DMS153 treated with DMSO at 0.1 percent for 48 hours (cell line): ENCODE measurements around the gene NEK5.
A peak's percentile ranks its signal among the peaks of the same experiment; 100 is the strongest.
"Not testable (repeated sequence)": the region's sequence is repeated elsewhere in the genome, so short reads cannot be mapped to it uniquely, and the experiment has no call there.

Experiments used
- DNase-seq: peaks from one replicate; lab custom pipeline; 2025; ENCODE audit not compliant: unreplicated experiment; lab: John Stamatoyannopoulos, UW

The NEK5 gene, protein sequence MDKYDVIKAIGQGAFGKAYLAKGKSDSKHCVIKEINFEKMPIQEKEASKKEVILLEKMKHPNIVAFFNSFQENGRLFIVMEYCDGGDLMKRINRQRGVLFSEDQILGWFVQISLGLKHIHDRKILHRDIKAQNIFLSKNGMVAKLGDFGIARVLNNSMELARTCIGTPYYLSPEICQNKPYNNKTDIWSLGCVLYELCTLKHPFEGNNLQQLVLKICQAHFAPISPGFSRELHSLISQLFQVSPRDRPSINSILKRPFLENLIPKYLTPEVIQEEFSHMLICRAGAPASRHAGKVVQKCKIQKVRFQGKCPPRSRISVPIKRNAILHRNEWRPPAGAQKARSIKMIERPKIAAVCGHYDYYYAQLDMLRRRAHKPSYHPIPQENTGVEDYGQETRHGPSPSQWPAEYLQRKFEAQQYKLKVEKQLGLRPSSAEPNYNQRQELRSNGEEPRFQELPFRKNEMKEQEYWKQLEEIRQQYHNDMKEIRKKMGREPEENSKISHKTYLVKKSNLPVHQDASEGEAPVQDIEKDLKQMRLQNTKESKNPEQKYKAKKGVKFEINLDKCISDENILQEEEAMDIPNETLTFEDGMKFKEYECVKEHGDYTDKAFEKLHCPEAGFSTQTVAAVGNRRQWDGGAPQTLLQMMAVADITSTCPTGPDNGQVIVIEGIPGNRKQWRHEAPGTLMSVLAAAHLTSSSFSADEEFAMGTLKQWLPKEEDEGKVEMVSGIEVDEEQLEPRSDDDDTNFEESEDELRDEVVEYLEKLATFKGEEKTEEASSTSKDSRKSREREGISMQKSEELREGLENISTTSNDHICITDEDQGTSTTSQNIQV

DNA sequence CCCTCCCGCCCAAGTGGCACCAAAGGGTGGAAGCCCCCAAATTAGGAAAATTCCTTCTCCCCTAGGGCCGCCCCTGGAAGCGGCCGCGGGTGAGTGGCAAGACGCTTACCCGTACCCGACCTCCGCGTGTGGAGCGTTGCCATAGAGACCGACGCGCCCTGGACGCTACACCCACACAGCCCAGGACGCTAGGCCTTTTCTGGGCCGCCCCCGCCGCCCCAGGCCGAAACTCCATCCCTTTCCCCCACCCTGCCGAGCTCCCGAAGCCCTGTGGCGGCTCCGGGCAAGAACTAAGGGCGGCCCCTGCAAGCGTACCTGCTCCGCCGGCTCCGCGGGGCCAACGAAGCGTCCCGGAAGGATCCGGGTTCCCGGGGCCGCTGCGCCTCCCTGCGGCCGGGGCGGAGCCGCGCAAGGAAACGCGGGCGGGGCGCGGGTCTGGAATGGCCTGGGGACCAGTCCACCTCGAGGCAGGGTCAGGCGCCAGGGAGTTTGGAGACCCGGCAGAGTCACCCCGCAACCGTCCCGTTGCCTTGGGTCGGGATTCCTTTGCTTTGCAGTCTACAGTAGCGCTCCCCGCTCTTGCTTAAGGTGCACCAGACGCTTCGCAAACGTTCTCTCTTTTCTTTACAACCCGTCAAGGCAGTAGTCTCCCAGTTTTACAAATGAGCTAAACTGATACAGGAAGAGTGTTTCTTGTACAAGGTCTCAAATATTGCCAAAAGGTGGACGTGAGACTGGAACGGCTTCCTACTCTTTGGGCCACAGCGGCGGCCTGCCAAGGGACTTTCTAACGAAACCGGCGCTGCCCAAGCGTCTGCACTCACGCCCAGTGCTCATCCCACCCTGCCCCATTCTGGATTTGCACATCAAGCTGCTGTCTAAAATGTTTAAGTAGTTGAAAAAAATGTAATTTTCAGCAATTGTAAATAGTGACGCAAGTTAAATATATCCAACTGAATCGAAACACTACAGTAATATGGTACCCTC lies at the start of gene NEK5:
Gene NEK5 (minus strand): TSS at position 360 of the 987 bp plus-strand sequence. CDS start 1,591 bp downstream, outside the sequence.
- DNase-seq, result peak; percentile 74

GRCh38 chr13:52177276-52177675 lies 48.4 kb upstream of the NEK5 start:
- DNase-seq, result no peak

DNA sequence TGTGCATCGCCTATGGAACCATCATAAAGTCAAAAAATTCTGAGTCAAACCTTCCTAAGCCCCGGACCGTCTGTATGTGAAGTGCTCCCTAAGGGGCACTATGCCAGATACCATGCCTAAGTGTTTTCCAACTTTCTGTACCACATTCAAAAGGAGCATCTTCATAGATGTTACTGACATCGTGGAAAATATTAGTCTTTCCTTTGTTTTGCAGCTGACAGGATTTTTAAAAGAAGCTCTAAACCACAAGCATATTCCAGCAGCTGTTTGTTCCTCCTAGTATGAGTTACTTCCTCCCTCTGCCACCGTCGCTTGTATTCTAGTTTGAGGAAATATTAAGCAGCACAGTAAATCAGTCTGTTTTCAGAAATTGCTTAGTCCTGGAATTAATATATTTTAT lies 45.1 kb upstream of the NEK5 start:
- DNase-seq, result not testable (repeated sequence)

DNA sequence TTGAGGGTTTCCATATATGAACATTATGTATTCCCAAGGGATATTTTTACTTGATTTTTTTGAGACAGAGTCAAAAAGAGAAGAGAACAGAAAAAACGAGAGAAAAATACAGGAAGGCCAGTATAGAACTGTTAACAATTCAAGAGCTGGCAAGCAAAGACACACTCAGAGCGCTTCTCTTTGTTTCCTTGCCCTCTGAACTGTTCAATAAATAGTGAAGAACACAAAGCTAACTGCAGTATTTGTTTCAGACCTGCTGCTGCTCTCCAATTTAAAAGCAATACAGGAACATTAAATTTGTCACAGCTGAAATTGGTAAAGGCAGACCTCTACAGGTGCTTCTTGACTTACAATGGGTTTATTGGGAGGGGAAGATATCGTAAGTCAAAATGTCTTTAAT lies 44.5 kb upstream of the NEK5 start:
- DNase-seq, result no peak

GRCh38 chr13:52171686-52172085 lies 42.8 kb upstream of the NEK5 start:
- not testable (repeated sequence) for DNase-seq

- DNase-seq, result not testable (repeated sequence)
Measured at GRCh38 chr13:52170828-52171391, 42.0 kb upstream of the NEK5 start.

- DNase-seq, result no peak
Measured at GRCh38 chr13:52169839-52170238, 41.0 kb upstream of the NEK5 start.

DNA sequence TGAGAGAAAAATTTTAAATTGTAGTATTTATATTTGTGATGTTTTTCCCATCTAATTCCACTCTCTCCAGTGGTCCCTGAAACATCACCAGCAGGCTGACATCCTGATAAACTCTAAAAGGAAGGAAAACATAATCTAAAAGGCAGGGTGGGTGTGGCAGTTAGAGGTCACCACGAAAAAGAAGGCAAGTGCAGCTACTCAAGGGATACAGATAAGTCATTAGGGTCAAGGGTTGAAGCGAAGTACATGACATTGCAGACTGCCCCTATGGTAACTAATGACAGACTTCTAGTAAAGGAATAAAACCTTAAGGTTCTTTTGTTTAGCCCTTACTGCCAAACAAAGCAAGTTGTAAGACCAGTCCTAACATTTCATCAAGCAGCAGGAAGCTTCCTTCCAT lies 36.5 kb upstream of the NEK5 start:
- DNase-seq, result no peak

GRCh38 chr13:52164989-52165388 lies 36.1 kb upstream of the NEK5 start:
- DNase-seq, result no peak

- not testable (repeated sequence) for DNase-seq
Measured at GRCh38 chr13:52163878-52164277, 35.0 kb upstream of the NEK5 start.

- DNase-seq, result no peak
Measured at GRCh38 chr13:52162279-52163101, 33.6 kb upstream of the NEK5 start.

GRCh38 chr13:52161181-52161646 lies 32.3 kb upstream of the NEK5 start:
- no peak for DNase-seq

- no peak for DNase-seq
Measured at GRCh38 chr13:52160506-52160905, 31.6 kb upstream of the NEK5 start.

DNA sequence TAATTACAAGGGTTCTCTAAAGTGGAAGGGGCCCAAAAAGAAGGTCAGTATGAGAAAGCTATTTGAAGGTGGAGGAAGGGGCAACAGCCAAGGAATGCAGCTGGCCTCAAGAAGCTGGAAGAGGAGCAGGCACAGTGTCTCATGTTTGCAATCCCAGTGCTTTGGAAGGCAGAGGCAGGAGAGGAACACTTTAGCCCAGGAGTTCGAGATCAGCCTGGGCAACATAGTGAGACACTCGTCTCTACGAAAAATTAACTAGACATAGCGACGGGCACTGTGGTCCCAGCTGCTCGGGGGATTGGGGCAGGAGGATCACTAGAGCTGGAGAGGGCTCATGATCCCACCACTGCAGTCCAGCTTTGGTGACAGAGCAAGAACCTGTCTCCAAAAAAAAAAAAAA lies 31.2 kb upstream of the NEK5 start:
- DNase-seq, result no peak

DNA sequence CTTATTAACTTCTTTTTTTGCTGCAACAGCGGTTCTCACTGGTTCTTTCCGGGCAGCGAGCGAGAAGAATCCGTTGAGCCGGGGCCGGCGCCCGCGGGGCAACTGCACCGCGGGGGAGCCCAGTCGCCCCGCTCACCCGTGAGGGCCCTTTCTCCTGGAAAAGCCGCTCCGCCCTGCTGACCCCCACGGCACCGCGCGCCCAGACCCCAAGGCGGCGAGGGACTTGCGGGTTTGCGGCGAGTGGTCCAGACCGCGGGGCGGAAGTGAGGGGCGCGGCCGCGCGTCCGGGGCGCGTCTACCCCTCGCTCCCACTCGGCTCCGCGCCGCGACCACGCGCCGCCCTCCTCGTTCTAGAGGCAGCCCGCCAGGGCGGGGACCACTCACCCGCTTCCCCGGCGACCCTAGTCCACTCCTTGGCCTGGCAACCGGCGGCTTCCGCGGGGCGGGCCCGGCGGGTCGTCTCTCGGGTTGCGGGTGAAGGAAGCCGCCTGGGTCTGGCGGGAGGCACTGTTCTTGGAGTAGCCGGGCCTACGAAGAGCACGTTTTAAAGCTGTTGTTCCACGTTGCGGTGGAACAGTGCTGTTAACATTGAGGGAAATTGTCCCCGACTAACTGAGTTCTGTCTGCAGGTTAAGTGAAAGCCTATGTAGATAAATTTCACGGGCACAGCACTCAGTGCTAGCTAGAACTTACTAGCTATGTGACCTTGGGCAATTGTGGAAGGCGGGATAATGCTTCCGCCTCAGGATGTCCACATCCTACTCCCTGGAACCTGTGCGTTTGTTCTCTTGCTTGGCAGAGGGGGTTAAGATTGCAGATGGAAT lies 30.5 kb upstream of the NEK5 start, which contains the start of gene NEK3:
Gene NEK3 (minus strand): TSS at position 439 of the 824 bp plus-strand sequence. CDS start 3,406 bp downstream, outside the sequence.
- peak; percentile 33 for DNase-seq

DNA sequence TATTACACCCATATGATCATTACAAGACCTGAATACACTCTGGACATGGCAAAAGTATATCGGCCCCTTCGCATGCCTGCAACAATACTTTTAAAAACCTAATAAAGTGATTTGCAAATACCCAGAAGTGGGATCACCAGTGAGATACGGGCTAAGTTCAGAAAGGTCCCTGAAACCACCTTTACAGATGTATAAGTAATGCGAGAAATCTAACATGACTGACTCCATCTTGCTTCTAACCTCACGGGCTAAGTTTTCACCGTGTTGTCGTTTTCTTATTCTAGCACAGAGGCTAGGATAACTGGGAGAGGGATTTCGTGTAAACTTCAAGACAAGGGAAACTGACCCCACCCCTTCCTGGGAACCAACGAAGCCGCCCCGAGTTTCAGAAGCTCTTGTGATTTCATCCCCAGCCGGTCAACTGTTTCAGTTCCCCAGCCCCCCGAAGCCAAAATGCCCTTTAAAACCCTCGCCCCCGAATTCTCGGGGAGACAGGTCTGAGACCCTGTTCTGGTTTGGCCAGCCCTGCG lies 29.8 kb upstream of the NEK5 start:
- DNase-seq, result no peak

GRCh38 chr13:52156724-52157261 lies 27.9 kb upstream of the NEK5 start:
- DNase-seq, result no peak

DNA sequence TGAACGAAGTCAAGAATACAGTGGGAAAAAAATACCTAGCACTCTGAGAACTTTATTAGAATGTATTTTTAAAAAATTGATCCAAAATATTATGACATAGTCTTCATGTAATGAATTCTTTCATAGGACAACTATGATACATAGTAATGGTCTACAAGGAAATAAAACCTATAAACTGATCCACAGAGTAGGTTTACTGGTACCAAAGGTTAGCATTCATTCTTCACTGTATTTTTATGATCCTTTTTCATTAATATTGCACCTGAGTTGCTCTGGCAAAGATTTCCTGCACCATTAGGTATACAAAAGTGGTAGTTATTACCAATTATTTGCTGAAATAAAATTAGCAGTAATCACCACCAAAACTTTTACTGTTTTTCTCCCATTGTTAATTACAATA lies 26.3 kb upstream of the NEK5 start:
- no peak for DNase-seq
